Measurements from ENCODE around the gene FRAT1.

GRCh38 chr10:97302088-97302791 is 16.8 kb upstream of the FRAT1 start:
- TF ChIP-seq, protein P1, sequence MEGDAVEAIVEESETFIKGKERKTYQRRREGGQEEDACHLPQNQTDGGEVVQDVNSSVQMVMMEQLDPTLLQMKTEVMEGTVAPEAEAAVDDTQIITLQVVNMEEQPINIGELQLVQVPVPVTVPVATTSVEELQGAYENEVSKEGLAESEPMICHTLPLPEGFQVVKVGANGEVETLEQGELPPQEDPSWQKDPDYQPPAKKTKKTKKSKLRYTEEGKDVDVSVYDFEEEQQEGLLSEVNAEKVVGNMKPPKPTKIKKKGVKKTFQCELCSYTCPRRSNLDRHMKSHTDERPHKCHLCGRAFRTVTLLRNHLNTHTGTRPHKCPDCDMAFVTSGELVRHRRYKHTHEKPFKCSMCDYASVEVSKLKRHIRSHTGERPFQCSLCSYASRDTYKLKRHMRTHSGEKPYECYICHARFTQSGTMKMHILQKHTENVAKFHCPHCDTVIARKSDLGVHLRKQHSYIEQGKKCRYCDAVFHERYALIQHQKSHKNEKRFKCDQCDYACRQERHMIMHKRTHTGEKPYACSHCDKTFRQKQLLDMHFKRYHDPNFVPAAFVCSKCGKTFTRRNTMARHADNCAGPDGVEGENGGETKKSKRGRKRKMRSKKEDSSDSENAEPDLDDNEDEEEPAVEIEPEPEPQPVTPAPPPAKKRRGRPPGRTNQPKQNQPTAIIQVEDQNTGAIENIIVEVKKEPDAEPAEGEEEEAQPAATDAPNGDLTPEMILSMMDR (conservative IDR thresholded peaks at IDR 0.05 in 1 of 2, IDR thresholded peaks at IDR 0.05 in 1 of 2; ENCODE audit: extremely low read depth in 1 of 2, insufficient read depth in 1 of 2, low read depth in 1 of 2, low read length in 2 of 2) = no peak
- no peak for TF ChIP-seq EZH2 (IDR thresholded peaks at IDR 0.05; ENCODE audit: borderline replicate concordance, low read length)

Measured in mammary epithelial cell (primary cell).